Brain microvascular endothelial cell (primary cell): ENCODE results near the gene SUFU.

Experiments
- DNase-seq: peaks from one replicate; pipeline ENCODE4 v3.0.0-alpha.2; 2020
- H3K27ac ChIP-seq: fragments of 250-450 bp; sonication (Bioruptor Pico); 2 replicates; pipeline ENCODE4 v1.5.1; 2020; ENCODE audit warnings: mild to moderate bottlenecking, moderate library complexity
- H3K27me3 ChIP-seq: fragments of 250-450 bp; sonication (Bioruptor Pico); replicated peaks from 2 replicates; pipeline ENCODE4 v1.5.1; 2020; ENCODE audit warnings: mild to moderate bottlenecking
- H3K36me3 ChIP-seq: fragments of 250-450 bp; sonication (Bioruptor Pico); replicated peaks from 2 replicates; pipeline ENCODE4 v1.5.1; 2020; ENCODE audit warnings: mild to moderate bottlenecking
- H3K4me3 ChIP-seq: 2 replicates; pipeline ENCODE4 v1.5.1; 2011; ENCODE audit warnings: low read depth, mild to moderate bottlenecking, control low read depth, low read length, moderate library complexity
- CTCF ChIP-seq: IDR thresholded peaks from 2 replicates; pipeline ENCODE4 v1.5.1; 2011; ENCODE audit warnings: low read depth, mild to moderate bottlenecking, moderate library complexity, low read length, control low read depth, inconsistent platforms; ENCODE audit errors: missing control alignments
- in situ Hi-C: cut with HindIII; loops from 2 replicates; pipeline ENCODE4 v1.10.0; 2017; ENCODE audit warnings: low sequenced_read_pairs, low pct_ligation_motif_present

Gene SUFU

GRCh38 chr10:102537367-102537766, 33.6 kb downstream of the SUFU start:
- in situ Hi-C loops: no loop called here
- no peak for TF ChIP-seq CTCF
- Histone ChIP-seq H3K27me3 (no peaks in the 10 kb centered on the region), H3K36me3 (no peaks in the 10 kb centered on the region), H3K4me3 (no peak overlapping the region), H3K27ac (no peak overlapping the region)
- DNase-seq: no peak

GRCh38 chr10:102537948-102538347, 34.2 kb downstream of the SUFU start:
- TF ChIP-seq CTCF: no peak
- no peaks in the 10 kb centered on the region for H3K27me3 ChIP-seq
- in situ Hi-C loops: no loop called here
- no peak for DNase-seq
- no peak overlapping the region for H3K27ac ChIP-seq
- H3K4me3 ChIP-seq: no peak overlapping the region
- H3K36me3 ChIP-seq: no peaks in the 10 kb centered on the region

GRCh38 chr10:102538811-102539210, 35.0 kb downstream of the SUFU start:
- H3K27me3 ChIP-seq: no peaks in the 10 kb centered on the region
- TF ChIP-seq CTCF: no peak
- H3K36me3 ChIP-seq: no peaks in the 10 kb centered on the region
- H3K4me3 ChIP-seq: no peak overlapping the region
- no peak for DNase-seq
- in situ Hi-C loops: no loop called here
- H3K27ac ChIP-seq: no peak overlapping the region

GRCh38 chr10:102540023-102540422, 36.3 kb downstream of the SUFU start:
- TF ChIP-seq CTCF: peak; percentile 70
- Histone ChIP-seq H3K27ac (no peak overlapping the region), H3K4me3 (no peak overlapping the region), H3K27me3 (no peaks in the 10 kb centered on the region), H3K36me3 (no peaks in the 10 kb centered on the region)
- DNase-seq: peak; percentile 23
- in situ Hi-C loops: no loop called here

GRCh38 chr10:102542800-102543418, 39.1 kb downstream of the SUFU start:
- in situ Hi-C loops: no loop called here
- H3K27ac ChIP-seq: no peak overlapping the region
- no peak for TF ChIP-seq CTCF
- H3K4me3 ChIP-seq: no peak overlapping the region
- no peak for DNase-seq
- H3K36me3 ChIP-seq: no peaks in the 10 kb centered on the region
- no peaks in the 10 kb centered on the region for H3K27me3 ChIP-seq

GRCh38 chr10:102545265-102545871, 41.6 kb downstream of the SUFU start:
- in situ Hi-C loops: no loop called here

More at GRCh38 chr10:102545265-102545871, 41.6 kb downstream of the SUFU start:
- H3K27me3 ChIP-seq: no peaks in the 10 kb centered on the region
- DNase-seq: no peak
- H3K36me3 ChIP-seq: peaks cover 5% of the 10 kb centered on the region
- no peak overlapping the region for H3K27ac ChIP-seq
- TF ChIP-seq CTCF: no peak
- no peak overlapping the region for H3K4me3 ChIP-seq
